GF-D8 (cell line): Measurements from ENCODE around the gene CERK.

Experiments used
- DNase-seq: peaks from one replicate; lab custom pipeline; 2025; lab: John Stamatoyannopoulos, UW

The CERK gene

DNA sequence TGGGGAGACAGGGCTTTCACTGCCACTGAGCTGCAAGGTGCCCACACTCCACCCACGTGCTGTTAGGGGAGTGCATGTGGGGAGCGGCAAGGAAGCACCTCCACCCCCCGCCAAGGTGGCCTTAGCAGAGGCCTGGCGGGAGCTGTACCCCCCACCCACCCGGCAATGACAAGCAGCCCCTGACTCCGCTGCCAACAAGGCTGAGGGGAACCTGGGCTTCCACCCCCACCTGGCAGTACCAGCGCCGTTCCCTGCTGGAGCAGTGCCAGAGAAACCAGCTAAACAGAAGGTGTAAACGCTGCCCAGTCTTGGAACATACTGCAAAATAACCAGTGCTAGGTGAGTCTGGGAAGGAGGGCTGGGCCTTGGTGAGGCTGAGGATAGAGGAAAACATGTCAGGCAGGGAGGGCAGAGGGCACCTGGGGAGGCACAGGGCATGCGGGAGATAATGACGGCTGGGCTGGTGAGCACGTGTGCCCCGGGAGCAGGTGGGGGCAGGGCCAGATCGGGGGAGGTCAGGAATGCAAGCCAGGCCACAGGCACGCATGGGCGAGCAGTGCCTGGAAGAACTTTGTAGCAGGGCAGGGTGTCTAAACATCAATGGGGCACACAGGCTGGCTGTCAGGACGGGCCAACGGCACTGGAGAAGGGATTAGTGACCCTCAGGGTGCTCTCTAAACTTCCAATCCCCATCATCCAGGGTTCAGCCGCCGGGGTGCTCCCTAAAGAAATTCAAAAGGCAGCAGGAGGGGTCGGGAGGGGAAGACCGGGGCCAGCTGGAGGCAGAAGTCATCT lies 6.6 kb downstream of the CERK start:
- DNase-seq = no peak

DNA sequence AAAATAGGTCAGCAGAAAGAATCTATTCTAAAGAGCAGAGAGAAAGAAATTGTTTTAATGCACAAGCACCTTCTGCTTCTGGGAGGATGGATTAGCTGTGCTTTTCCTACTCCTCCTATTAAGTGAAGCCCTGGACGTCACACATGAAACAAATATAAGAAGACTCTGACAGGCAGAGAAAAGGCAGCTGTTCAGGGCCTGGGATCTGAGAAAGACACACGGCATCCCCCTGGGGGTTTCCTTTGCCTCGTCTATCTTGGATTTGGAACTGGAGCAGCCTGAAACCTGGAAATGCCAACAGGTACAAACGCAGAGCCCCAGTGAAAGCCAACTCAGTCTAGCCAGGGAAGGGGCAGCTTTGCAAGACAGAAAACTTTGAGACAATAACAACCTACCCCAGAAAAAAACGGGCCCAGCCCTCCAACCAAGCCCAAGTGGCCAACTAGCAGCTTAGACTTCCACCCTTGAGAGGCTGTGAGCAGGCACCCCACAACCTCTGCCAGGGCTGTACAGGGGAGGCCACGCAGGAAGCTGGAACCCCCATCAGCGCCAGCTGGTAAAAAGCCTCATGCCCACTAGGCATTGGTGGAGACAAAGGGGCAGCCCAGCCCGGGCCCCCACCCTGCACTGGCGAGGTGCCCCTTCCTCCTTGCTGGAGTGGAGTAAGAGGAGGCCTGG lies 7.3 kb downstream of the CERK start:
- DNase-seq = no peak

DNA sequence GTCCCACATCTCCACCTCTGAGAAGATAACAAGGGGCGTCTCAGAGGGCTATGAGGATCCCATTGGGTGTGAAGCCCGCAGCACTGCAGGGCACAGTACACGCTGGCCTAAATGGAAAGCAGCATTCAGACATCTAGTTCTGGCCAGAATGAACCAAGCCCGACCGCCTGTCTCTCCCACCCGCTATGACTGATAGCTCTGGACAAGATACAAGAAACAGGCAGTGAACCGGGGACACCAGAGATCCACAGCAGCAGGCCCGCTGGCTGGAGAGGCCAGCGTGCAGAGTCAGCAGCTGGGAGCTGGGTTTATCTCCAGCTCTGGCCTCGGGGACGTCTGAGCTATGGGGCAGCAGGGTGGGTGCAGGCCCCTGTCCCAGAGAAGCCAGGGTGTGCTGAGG lies 9.6 kb downstream of the CERK start:
- DNase-seq = no peak

DNA sequence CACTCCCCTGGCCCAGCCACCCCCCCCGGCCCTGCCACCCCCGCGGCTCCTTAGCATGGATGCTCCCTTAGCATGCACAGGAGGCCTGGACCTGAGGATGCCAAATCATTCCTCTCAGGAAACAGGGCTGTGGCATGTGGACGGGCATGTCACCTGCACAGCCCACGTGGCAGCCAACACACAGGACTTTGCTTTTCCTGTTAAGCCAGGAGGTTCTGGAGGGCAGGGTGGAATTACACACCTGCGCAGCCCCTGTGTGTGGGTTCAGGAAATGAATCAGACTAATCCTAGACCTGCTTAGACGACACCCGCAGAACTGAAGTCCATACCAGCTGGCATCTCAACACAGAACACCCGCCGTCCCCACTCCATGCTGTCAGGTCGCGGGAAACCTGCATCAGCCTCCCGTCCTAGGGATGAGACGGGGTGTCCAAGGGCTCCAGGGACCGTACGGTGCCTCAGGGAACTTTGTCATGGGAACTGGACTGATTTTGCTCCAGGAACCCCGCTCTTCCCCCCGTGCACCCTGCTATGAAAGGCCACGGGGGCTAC lies 10.2 kb downstream of the CERK start:
- DNase-seq = no peak

DNA sequence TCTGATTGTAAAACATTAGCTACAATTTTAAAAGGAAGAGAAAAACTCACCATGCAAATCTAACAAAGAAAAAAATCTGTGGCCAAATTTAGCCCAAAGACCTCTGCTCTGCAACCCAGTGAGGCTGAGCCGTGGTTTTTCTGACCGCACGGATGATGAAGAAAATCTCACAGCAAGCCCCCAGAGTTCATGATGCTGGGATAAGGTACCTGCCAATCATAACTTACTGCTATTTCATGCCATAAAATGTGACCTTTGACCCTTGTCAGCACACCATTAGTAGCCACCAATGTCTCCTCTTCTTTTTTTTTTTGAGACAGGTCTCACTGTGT lies 11.1 kb downstream of the CERK start:
- DNase-seq = no peak

DNA sequence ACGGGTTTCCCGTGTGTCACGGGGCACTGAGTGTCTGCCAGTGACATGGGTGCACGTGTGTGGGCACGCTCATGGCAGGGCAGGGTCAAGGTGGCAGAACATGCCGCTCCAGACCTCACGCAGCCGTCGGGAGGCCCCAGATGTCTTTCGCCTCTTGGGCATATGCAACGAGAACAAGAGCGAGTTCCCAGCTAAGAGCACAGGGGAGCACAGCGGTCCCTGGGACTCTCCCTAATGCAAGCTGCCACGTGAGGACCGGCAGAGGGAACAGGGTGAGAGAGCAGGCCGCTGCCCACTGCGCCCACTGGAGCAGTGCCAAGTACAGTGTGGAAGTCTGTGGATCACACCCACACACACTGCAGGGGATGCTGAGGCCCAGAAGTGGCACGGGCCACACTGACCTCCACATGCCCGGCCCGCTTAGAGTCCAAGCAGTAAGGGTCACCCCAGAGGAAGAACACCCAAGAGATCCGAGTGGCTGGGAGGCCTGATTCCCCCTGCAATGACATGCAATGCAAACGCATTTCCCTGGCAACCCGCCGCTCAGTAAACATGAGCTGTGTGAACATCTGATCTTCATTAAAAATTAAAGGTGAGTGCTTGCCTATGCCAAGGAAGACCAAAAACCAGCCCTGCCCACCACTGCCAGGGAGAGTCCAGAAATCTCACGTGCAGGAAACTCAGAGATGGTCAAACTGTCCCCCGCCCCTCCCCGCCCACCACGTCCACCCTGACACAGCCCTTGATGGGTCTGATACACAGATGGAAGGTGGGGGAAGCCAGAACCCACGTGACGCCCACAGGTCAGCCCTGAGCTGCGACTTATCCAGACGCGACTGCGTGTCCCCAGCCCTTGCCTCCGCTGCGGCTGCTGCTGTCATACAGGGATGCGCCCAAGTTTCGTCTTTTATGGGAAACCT lies 11.7 kb downstream of the CERK start:
- no peak for DNase-seq

DNA sequence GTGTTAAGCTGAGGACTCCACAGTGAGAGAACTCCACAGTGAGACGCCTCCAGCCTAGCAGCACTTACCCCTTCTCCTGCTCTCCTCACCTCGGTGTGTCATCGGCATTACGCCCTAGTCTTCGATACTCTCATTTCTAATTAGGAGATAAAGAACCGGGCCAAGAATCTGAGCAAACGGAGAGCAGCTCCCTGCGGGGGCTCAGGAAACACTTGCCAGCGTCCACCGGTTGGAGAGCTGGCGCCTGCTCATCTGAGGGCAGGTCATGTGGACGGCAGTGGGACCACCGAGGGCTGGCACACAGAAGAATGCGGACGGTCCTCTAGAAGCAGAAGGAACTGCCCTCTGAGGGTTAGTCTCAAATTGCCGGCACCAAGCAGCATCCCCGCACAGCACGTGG lies 13.0 kb downstream of the CERK start:
- no peak for DNase-seq

DNA sequence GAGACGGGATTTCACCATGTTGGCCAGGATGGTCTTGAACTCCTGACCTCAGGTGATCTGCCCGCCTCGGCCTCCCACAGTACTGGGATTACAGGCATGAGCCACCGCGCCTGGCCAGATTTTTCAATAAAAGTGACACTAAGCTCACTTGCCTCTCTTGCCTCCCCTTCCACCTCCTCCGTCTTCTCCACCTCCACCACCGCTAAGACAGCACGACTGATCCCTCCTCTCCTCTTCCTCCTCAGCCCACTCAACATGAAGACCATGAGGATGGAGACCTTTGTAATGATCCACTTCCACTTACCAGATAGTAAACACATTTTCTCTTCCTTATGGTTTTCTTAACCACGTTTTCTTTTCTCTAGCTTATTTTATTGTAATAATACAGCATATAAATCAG lies 14.2 kb downstream of the CERK start:
- DNase-seq = no peak

DNA sequence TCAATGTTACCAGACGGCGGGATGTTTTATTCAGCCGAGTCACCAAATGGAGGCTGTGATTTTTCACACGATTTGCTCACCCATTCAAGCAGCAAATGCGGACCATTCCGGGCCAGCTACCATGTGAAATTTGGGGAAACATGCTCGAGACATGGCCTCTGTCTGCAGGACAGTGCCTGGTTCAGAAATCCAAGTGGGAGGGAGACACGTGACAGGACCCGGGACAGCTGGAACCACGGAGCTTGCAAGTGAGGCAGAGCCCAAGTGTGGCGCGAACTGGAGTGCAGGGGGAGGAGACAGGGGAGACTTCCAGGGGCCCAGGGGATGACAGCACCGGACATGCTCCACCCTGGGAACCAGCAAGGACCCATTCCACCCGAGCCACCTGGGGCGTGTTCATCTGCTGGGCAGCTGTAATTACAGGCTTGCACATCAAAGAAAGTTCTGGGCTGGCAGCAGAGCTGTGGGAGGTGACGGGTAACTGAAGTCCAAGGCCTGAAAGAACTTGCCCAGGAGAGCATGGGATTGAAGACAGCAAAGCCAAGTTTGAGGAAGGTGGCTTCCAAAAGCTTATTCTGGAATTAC lies 16.5 kb downstream of the CERK start:
- DNase-seq = no peak

DNA sequence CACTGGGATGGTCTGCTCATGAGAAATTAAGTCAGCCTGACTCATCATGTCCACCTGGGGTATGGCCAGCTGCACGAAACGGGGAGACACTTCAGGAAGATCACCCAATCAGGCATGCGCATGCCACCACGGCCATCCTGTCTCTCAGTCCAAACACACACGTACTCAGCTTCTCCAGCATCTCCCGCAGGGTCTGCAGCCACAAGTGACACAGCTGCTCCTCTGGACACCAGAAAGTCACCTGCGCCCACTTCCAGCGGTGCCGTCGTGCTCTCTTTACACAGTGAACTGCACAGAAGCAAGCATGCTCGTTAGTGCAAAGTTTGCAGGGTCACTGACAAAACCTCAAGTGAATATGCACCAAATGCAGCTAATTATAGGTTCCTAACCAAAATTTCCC lies 18.1 kb downstream of the CERK start:
- no peak for DNase-seq

DNA sequence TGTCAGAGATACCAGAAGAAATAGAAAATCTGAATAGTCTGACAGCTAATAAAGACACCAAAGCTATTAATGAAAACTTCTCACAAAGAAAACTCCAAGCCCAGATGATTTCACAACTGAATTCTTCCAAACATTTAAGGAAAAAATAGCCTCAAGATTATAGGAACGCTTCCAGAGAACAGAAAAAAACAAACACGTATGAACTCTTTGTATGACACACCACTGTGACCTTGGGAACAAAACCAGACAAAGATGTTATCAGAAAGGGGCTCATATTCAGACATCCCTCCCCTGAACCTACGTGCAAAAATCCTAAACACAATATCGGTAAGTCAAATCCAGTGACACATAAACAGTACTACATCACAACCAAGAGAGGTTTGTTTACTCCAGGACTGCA lies 23.5 kb downstream of the CERK start:
- DNase-seq = no peak

DNA sequence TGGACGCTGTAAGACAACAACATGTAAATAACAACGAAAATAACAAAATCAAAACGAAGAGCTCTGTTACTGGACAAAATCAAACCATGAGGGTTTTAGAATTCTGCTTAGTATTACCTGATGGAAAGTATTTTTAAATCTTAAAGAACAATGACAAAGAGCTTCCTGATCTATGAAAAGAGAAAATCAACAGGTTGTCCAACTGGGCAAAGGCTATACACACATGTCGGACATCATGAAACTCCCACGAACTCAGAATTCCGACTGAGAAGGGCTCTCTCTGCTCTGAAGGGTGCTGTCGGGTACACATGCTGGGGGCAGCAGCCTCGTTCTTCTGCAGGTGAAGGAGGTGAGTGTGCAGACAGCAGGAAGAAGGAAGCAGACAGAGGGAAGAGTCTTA lies 25.8 kb downstream of the CERK start:
- no peak for DNase-seq

DNA sequence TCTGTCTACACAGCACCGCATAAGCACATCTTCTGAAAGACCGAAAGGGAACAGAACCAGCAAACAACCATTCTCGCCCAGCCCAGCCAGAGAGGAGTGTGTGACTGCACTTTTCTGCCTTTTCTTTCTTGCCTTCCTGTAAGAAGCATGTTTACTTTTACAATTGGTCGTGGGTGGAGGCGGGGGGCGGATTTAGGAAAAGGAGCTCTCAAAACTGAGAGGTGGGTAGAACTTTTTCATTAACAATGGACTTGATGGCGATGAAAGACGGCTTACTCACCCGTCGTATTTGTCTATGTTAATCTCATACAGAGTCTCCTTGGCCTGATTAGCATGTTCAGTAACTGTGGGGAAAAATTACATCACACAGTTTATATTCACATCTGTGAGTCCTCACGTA lies 27.2 kb downstream of the CERK start:
- DNase-seq = no peak

DNA sequence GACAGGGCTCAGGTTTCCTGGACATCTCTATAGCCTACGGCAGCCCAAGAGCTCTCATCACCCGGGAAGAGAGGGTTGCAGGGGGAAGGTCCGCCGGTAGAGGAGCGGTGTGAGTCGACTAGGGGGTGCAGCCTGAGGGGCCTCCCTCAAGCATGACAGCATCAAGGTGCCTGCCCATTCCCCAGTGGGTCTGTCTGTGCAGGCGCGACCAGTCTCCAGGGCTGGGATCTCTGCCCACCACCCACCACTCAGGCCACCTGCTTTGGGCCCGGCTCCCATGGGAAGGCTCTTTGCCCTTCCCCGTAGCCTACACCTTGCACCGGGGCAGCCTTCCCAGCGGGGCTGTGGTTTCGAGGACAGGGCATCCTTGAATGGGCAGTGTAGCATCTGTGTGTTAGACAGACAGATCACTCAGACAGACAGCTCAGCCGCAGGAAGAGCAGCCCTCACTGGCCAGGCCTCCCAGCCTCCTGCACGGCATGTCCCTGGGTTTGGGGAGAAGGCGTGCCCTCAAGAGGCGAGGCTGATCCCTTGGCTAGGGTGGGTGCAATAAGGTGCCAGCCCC lies 29.2 kb downstream of the CERK start:
- DNase-seq = no peak

DNA sequence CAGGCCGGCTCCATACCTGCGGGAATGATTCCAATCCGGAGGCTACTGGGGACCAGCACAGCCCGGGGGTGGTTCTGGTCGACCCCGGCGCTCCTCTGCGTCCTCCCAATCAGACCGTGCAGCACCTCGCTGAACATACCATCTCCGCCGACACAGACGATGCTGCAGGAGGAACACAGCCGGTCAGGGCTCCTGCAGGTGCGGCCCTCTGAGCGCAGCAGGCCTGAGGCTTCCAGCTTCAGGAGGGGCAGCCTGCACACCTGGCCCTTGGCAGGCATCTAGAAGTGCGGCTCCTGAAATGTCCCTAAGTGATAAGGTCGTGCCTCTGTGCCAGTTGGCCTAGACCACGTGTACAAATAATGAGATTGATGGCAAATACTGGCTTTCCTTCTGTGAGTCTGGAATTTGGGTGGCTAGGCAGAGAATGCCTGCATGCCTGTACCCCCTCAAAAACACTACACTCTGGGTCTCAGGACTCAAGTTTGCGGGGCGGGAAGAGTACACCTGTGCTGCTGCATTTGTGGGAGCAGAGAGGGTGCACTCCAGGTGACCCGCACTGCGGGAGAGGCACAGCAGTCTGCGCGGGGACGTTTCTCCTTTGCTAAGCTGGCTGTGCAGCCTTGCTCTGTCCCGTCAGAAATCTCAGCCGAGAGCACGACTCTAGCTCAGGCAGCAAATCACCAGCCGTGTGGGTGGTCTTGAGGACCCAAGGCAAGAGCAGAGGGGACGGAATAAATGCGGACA lies 30.1 kb downstream of the CERK start:
- no peak for DNase-seq

DNA sequence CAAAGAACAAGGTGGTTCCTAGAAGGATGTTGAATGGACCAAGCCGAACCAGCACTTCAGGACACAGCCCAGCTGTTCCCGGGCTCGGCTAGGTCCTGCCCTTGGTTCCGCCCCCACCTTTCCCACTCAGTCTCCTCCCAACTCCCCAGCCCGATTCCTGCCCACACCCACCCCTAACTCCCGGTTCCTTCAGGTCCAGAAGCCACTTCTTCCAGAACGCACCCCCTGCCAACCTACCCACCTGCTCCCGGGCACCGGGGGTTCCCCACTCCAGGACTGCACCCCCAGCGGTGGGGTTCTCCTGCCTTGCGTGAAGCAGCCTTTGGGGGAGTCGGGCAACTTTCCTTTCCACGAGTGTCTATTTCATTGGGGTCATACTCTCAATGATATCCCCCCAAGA lies 30.7 kb downstream of the CERK start:
- DNase-seq = no peak

DNA sequence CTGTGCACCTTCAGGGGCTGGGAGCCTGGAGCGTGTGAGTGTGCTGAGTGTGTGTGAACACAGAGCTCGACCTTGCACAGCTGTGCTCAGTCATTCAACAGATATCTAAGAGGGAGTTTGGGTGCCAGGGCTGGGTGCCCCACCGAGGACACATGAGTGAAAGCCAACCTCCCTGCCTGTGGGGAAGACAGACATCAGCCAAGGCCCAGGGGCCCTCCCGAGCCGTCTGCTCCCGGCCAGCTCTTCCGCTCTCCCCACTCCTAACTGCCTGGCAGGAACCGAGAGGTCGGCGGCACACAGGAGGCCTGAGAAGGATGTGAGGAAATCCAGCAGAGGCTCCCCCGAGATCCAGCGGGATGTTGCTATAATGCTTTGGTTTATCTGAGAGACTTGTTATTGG lies 32.0 kb downstream of the CERK start:
- no peak for DNase-seq

DNA sequence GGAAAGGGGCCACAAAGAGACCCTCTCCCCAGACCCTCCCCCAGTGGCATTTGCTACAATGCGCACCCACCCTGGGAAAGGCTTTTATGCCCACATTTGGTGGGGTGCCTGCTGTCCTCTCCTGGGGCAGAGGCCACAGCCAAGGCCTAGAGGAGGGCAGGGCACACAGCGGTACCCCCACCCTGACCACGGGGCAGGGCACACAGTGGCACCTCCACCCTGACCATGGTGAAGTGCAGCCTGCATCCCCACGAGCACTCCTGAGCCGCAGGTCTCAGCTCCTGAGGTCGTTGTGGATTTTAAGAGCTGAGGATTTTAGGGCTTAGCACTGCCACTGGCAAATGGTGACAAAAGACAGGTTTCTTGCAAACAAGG lies 34.1 kb downstream of the CERK start:
- no peak for DNase-seq

DNA sequence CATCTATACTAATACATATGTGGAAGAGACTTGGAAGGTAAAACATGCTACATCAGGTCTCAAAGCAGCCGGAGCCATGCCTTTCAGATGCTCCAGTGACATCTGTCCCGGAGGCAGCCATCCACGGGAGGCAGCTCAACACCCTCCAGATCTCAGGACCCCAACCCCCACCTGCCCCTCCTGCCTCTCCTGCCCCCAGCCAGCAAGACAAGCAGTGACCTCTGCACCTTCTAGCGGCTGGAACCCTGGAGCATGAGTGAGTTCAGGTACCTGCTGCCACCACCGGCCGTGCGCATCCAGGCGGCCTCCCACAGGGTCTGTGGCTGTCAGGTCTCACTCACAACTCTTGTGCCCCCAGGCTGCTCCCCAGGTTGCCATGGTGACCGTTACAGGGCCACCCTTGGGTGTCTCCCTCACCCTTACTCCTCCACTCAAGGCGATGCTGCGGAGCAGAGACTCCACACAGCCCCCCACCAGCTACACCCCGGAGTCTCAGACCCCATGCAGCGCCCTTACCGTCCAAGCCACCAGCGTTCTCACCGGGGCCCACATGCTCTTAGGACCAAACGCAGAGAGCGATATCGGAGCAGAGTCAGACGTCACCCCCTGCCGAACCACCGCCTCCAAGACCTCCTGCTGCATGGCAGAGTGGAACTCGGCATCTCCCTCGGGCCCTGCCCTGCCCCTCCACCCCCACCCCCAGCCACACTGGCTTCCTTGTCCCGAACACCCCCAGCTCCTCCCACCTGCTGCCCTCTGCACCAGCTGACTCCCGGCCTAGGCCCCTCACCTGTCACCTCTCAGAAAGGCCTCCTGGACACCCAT lies 34.7 kb downstream of the CERK start:
- no peak for DNase-seq

DNA sequence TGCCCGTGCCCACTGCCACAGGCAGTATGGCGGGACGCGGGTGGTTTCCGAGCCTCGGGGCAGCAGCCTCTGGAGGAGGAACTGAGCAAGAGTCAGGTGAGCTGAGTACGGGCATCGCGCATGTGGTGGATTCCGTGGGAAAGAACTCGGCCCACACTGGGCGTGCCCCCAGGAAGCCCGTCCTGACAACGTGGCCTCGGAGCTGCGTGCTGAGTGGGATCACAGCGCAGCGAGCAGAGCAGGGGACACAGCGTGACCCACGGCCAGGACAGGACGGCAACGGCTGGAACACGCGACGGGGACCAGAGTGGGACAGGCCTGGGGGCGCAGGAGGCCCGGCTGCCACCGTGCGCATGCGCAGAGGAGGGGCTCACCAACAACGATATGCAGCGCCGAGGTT lies 36.8 kb downstream of the CERK start:
- DNase-seq = no peak
